OCI-LY7 (cell line): ENCODE results near the gene SLA2. TPM values are rescaled to one million over a fixed set of nuclear protein-coding genes. Genes with fewer than 3 reads are reported as not detected.

Experiments used
- BruUV-seq: library from RNA; stranded (reverse); fragments of 400-500 nt; replicated peaks from 2 replicates; lab custom pipeline; 2021; lab: Mats Ljungman, UMichigan
- CTCF ChIA-PET: fragments of 300-600 bp; sonication (Branson Sonifier 250); formaldehyde crosslinking; loops from one replicate; lab custom pipeline; 2022; ENCODE audit warnings: antibody characterized with exemption; ENCODE audit not compliant: unreplicated experiment; lab: Charles Lee
- POLR2A ChIA-PET: fragments of 300-600 bp; sonication (Branson Sonifier 250); formaldehyde crosslinking; loops from one replicate; lab custom pipeline; 2022; ENCODE audit warnings: antibody characterized with exemption; lab: Charles Lee
- DNase-seq: peaks from one replicate; pipeline ENCODE4 v3.0.0-alpha.2; 2015; ENCODE audit warnings: low spot score
- H2AFZ ChIP-seq: fragments of 200-600 bp; sonication (generic), shearing (Covaris generic); 2 replicates; pipeline ENCODE4 v1.6.1; 2014; ENCODE audit warnings: mild to moderate bottlenecking, antibody characterized with exemption, low read length, moderate library complexity
- H3K27ac ChIP-seq: fragments of 200-600 bp; sonication (generic); 2 replicates; pipeline ENCODE4 v1.5.1; 2014; ENCODE audit warnings: mixed run types, low read depth, mild to moderate bottlenecking, moderate library complexity, low read length, inconsistent platforms; ENCODE audit not compliant: poor library complexity, severe bottlenecking
- H3K36me3 ChIP-seq: fragments of 200-600 bp; sonication (generic); 2 replicates; pipeline ENCODE4 v1.6.1; 2014; ENCODE audit warnings: mild to moderate bottlenecking, antibody characterized with exemption, low read length, moderate library complexity, mixed read lengths; ENCODE audit not compliant: insufficient read depth
- H3K4me1 ChIP-seq: fragments of 200-600 bp; sonication (generic); 2 replicates; pipeline ENCODE4 v1.5.1; 2014; ENCODE audit warnings: mild to moderate bottlenecking, low read length; ENCODE audit not compliant: insufficient read depth, poor library complexity, severe bottlenecking
- H3K4me2 ChIP-seq: fragments of 200-600 bp; sonication (generic); 2 replicates; pipeline ENCODE4 v1.6.1; 2014; ENCODE audit warnings: mild to moderate bottlenecking, low read length
- H3K4me3 ChIP-seq: fragments of 200-600 bp; sonication (generic); 2 replicates; pipeline ENCODE4 v1.5.1; 2014; ENCODE audit warnings: mild to moderate bottlenecking, low read depth, low read length; ENCODE audit not compliant: poor library complexity, severe bottlenecking
- H3K79me2 ChIP-seq: fragments of 200-600 bp; sonication (generic); 2 replicates; pipeline ENCODE4 v1.6.1; 2016; ENCODE audit warnings: low read depth, mild to moderate bottlenecking, low read length, moderate library complexity, mixed read lengths; ENCODE audit not compliant: insufficient read depth
- H3K9me2 ChIP-seq: fragments of 200-600 bp; sonication (generic); 2 replicates; pipeline ENCODE4 v1.6.1; 2016; ENCODE audit warnings: mild to moderate bottlenecking, low read length, mixed read lengths; ENCODE audit not compliant: insufficient read depth
- H3K9me3 ChIP-seq: fragments of 200-600 bp; sonication (generic); 2 replicates; pipeline ENCODE4 v1.6.1; 2014; ENCODE audit warnings: mild to moderate bottlenecking, mixed run types, low read length, mixed read lengths
- H4K20me1 ChIP-seq: fragments of 200-600 bp; sonication (generic); 2 replicates; pipeline ENCODE4 v1.6.1; 2014; ENCODE audit warnings: mild to moderate bottlenecking, antibody characterized with exemption, low read length, moderate library complexity, mixed read lengths; ENCODE audit not compliant: insufficient read depth
- EZH2phosphoT487 ChIP-seq: fragments of 200-600 bp; sonication (generic); IDR thresholded peaks from 2 replicates; pipeline ENCODE4 v1.6.1; 2018; ENCODE audit warnings: low read depth, borderline replicate concordance, mild to moderate bottlenecking, mixed run types, antibody characterized with exemption, low read length, moderate library complexity, mixed read lengths
- intact Hi-C: fragments of 100-400 bp; cut with micrococcal nuclease; formaldehyde crosslinking; loops from one replicate; pipeline ENCODE4 v1.10.0; 2022; ENCODE audit not compliant: unreplicated experiment
- total RNA-seq, 2 experiments: library from RNA; depleted of rRNA in 1 of 2; stranded (reverse); fragments of >200 nt in 1 of 2; shearing (Covaris generic) in 1 of 2; gene quantifications; 2 replicates each; pipeline ENCODE4 v1.2.3, GENCODE V29; 2014 to 2022
- TF ChIP-seq, protein P1 (sequence below): fragments of 200-600 bp; sonication (generic); conservative IDR thresholded peaks from 2 replicates; pipeline ENCODE4 v1.5.1; 2014; ENCODE audit warnings: mild to moderate bottlenecking, antibody characterized with exemption, low read length, moderate library complexity, mixed read lengths

Gene SLA2
- total RNA-seq, 2 experiments from 2014 or later, result 2.0 to 5.0 TPM

DNA sequence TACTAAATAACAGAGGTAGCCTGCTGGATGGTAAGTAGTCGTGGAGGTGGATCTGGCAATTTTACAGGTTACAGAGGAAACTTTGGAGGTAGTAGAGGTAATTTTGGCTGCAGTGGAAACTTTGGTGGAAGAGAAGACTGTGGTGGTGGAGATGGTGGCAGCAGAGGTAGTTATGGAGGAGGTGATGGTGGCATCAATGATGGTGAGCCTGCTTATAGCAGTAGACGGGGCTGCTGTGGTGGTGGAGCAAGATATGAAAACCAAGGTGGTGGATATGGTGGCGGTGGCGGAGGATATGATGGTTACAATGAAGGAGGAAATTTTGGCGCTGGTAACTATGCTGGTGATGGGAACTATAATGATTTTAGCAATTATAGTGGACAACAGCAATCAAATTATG is 25.1 kb downstream of the SLA2 start:
- no peak overlapping the region for H3K4me3 ChIP-seq
- no peak overlapping the region for H2AFZ ChIP-seq
- DNase-seq, result no peak
- no peak overlapping the region for H3K4me2 ChIP-seq
- H3K9me3 ChIP-seq, result no peaks in the 10 kb centered on the region
- TF ChIP-seq, protein P1, sequence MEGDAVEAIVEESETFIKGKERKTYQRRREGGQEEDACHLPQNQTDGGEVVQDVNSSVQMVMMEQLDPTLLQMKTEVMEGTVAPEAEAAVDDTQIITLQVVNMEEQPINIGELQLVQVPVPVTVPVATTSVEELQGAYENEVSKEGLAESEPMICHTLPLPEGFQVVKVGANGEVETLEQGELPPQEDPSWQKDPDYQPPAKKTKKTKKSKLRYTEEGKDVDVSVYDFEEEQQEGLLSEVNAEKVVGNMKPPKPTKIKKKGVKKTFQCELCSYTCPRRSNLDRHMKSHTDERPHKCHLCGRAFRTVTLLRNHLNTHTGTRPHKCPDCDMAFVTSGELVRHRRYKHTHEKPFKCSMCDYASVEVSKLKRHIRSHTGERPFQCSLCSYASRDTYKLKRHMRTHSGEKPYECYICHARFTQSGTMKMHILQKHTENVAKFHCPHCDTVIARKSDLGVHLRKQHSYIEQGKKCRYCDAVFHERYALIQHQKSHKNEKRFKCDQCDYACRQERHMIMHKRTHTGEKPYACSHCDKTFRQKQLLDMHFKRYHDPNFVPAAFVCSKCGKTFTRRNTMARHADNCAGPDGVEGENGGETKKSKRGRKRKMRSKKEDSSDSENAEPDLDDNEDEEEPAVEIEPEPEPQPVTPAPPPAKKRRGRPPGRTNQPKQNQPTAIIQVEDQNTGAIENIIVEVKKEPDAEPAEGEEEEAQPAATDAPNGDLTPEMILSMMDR, result no peak
- TF ChIP-seq EZH2phosphoT487, result no peak
- no TSS peak for BruUV-seq
- no peaks in the 10 kb centered on the region for H3K4me1 ChIP-seq
- no peaks in the 10 kb centered on the region for H3K9me2 ChIP-seq
- intact Hi-C loops, result no loop called here
- no peaks in the 10 kb centered on the region for H4K20me1 ChIP-seq
- POLR2A ChIA-PET, result no interaction called here
- H3K36me3 ChIP-seq, result peaks cover 2% of the 10 kb centered on the region; the same call in 1 of the 2 replicates
- CTCF ChIA-PET, result no interaction called here
- H3K27ac ChIP-seq, result no peak overlapping the region
- H3K79me2 ChIP-seq, result no peaks in the 10 kb centered on the region

DNA sequence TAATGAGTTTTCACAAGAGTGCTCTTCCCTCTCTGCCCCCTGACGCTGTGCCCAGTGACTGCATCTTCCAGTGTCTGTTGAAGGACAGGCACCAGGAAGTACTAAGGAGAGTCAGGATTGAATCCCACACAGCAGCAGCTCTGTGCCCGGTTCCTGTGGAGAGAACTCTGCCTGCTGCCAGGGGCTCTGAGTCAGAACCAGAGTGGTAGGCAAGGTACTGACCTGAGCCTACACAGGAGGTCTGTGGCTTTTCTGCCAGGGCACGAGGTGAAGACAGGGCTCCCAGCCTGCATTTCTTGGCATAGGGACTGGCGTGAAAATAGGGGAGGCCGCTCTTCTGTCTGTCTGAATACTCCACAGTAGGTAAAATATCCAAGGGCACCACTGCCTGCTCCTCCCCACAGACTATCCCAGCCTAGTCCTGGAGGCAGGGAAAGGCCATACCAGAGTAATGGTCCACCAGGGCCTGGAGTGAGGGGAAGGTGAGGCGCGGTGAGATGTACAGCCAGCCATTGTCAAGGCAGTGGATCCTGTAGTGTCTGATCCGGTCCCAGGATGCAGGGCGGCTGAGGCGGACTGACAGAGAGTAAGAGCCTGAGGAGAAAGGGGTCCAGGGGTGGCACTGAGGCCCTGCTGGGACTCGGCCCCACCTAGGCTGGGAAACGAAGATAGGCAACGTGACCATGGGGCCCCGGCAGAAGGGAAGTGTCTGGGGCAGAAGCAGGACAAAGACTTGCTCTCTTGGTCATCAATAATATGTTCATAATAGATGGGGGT is 31.0 kb downstream of the SLA2 start:
- H3K4me3 ChIP-seq, result no peak overlapping the region
- intact Hi-C loops, result no loop called here
- H3K9me2 ChIP-seq, result no peaks in the 10 kb centered on the region
- H4K20me1 ChIP-seq, result no peaks in the 10 kb centered on the region
- peaks cover 61% of the 10 kb centered on the region for H3K36me3 ChIP-seq
- no peak overlapping the region for H2AFZ ChIP-seq
- H3K27ac ChIP-seq, result no peak overlapping the region
- BruUV-seq, result no TSS peak
- H3K79me2 ChIP-seq, result no peaks in the 10 kb centered on the region
- TF ChIP-seq, protein P1, result no peak
- no peaks in the 10 kb centered on the region for H3K4me1 ChIP-seq
- no peak for DNase-seq
- POLR2A ChIA-PET, result no interaction called here
- H3K9me3 ChIP-seq, result no peaks in the 10 kb centered on the region
- H3K4me2 ChIP-seq, result no peak overlapping the region
- CTCF ChIA-PET, result no interaction called here

DNA sequence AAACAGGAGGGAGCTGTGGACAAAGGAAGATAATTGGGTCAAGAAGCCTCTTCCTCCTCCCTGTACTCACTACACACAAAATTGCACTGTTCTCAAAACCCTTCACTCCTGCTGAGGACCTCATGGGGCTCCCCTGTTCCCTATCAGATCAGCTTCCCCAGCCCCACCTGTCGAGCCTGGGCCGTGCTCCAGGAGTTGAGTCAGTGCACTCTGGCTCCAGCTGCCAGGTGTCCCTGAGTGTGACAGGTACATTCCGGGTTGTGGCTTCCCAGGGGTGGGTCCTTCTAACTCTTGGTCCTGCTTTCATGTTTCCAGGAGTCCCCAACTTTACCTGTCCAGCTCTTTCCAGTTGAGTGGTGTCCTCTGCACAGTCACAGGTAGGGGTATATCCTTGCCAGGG is 32.0 kb downstream of the SLA2 start:
- TF ChIP-seq, protein P1, result no peak
- TF ChIP-seq EZH2phosphoT487, result no peak
- Histone ChIP-seq H3K9me3 (no peaks in the 10 kb centered on the region), H3K4me3 (no peak overlapping the region), H3K4me1 (no peaks in the 10 kb centered on the region), H3K4me2 (no peak overlapping the region), H3K9me2 (no peaks in the 10 kb centered on the region), H3K27ac (no peak overlapping the region), H3K36me3 (peaks cover 71% of the 10 kb centered on the region), H3K79me2 (no peaks in the 10 kb centered on the region; the same call in 1 of the 2 replicates), H2AFZ (no peak overlapping the region), H4K20me1 (no peaks in the 10 kb centered on the region)
- CTCF ChIA-PET, result no interaction called here
- intact Hi-C loops, result loop anchor here (2.0 kb wide), 1 partner anchor 273 kb away; no protein-coding TSS in a partner anchor
- POLR2A ChIA-PET, result interaction anchor here (0.6 kb wide), 1 partner anchor 30 kb away, joined by 3 read pairs; no protein-coding TSS in a partner anchor
- no peak for DNase-seq
- BruUV-seq, result no TSS peak
